ENCODE results near the gene CD300LF.

CD300LF gene

GRCh38 chr17:74712756-74713155 lies at the start of gene CD300LF:
Gene CD300LF, minus strand, starts transcription at chr17:74712923. Its CDS starts 57 bp downstream, at chr17:74712866.
- DNase-seq, result no peak

- DNase-seq, result no peak
These were observed 49.2 kb upstream of the CD300LF start for GRCh38 chr17:74761931-74762330.

- DNase-seq, result no peak
These were observed 48.7 kb upstream of the CD300LF start for GRCh38 chr17:74761419-74761818.

GRCh38 chr17:74760404-74761105 lies 47.8 kb upstream of the CD300LF start:
- DNase-seq, result peak; percentile 27

GRCh38 chr17:74759941-74760340 lies 47.2 kb upstream of the CD300LF start:
- no peak for DNase-seq

- peak; percentile 32 for DNase-seq
These were observed 46.6 kb upstream of the CD300LF start for GRCh38 chr17:74759243-74759801.

GRCh38 chr17:74758848-74759168 lies 46.1 kb upstream of the CD300LF start:
- DNase-seq, result peak; percentile 26

GRCh38 chr17:74757931-74758847 lies 45.5 kb upstream of the CD300LF start:
- DNase-seq, result no peak

GRCh38 chr17:74757502-74757901 lies 44.8 kb upstream of the CD300LF start:
- DNase-seq, result no peak

GRCh38 chr17:74756891-74757290 lies 44.2 kb upstream of the CD300LF start:
- DNase-seq, result no peak

- DNase-seq, result no peak
These were observed 42.8 kb upstream of the CD300LF start for GRCh38 chr17:74755533-74755932.

GRCh38 chr17:74754832-74755231 lies 42.1 kb upstream of the CD300LF start:
- DNase-seq, result no peak

GRCh38 chr17:74752822-74753401 lies 40.2 kb upstream of the CD300LF start:
- DNase-seq, result no peak

- DNase-seq, result no peak
These were observed 39.7 kb upstream of the CD300LF start for GRCh38 chr17:74752415-74752814.

- DNase-seq, result no peak
These were observed 37.8 kb upstream of the CD300LF start for GRCh38 chr17:74750327-74751069.

- no peak for DNase-seq
These were observed 37.3 kb upstream of the CD300LF start for GRCh38 chr17:74750039-74750326.

GRCh38 chr17:74749279-74750038 lies 36.7 kb upstream of the CD300LF start:
- DNase-seq, result no peak

GRCh38 chr17:74748529-74749278 lies 36.0 kb upstream of the CD300LF start, which contains the start of gene NHERF1:
Gene NHERF1, plus strand, starts transcription at chr17:74748628. Its CDS starts 219 bp downstream, at chr17:74748847.
- DNase-seq, result peak; percentile 76

GRCh38 chr17:74748279-74748528 lies 35.5 kb upstream of the CD300LF start:
- no peak for DNase-seq

- no peak for DNase-seq
These were observed 34.2 kb upstream of the CD300LF start for GRCh38 chr17:74746922-74747321.

GRCh38 chr17:74746376-74746775 lies 33.7 kb upstream of the CD300LF start:
- no peak for DNase-seq
